GM18867 (cell line): ENCODE results near the gene KANSL1.

Source experiments
- ATAC-seq: cut with Tn5 transposase; IDR thresholded peaks from one replicate; pipeline ENCODE4 v1.9.1; 2021; ENCODE audit warnings: mild to moderate bottlenecking, moderate library complexity; ENCODE audit not compliant: unreplicated experiment

Gene KANSL1

DNA sequence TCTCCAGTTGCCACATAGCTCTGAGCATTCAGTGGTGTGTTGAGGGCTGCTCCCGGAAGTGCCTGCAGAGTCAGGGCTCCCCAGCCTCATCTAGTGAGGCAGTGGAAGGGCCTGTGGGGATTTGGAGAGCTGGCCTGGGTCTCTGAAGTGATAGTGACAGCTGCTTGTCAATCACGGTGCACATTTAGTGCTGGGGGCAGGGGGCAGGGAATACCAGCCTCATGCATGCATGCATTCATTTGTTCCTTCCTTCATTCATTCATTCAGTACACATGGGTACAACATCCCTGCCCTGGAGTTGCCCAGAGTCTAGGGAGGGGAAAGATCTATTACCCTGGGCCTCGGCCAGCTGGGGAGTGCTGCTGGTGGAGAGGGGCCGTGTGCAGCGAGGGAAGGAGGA, 205.5 kb downstream of the KANSL1 start:
- ATAC-seq = no peak

GRCh38 chr17:45986056-45986455, 207.2 kb downstream of the KANSL1 start:
- ATAC-seq = no peak

DNA sequence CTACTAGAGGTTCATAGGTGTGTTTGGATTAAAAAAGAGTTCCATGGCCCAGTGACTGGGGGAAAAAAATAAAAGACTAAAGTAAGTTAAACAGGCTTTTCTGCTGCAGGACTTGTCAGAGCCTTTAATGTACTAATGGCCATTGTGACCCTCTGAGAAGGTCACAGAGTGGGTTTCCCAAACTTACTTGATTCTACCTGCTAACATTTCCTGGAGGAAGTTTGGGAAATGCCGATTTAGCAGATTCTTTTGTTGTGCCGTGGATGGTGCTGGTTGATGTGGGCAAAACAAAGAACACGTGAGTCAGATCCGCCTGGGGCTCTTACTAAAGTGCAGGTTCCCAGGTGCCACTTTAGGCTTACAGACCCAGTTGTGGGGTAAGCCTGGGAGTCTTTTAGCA, 207.8 kb downstream of the KANSL1 start:
- no peak for ATAC-seq

- ATAC-seq = no peak
Measured at GRCh38 chr17:45984368-45984767, 208.9 kb downstream of the KANSL1 start.

GRCh38 chr17:45983614-45984310, 209.5 kb downstream of the KANSL1 start:
- ATAC-seq = no peak

- ATAC-seq = no peak
Measured at GRCh38 chr17:45982791-45983613, 210.2 kb downstream of the KANSL1 start.

DNA sequence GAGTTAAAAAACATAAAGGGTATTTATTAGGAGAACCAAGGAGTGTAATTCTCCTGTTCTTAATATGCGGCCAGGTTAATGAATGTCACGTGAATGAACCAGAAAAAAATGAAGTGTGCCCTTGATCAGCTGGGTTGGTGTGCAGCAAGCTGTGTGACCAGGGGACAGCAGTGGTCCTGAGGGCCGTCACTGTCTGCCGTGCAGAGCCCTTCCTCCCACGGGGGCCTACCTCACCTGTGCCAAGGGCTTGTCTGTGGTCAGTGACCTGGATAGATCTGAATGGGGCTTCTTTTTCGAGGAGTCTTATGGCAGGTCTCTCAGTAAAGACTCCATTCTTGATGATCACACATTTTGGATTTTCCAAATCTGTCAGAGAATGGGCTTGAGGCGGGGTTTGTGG, 211.9 kb downstream of the KANSL1 start:
- ATAC-seq = no peak

DNA sequence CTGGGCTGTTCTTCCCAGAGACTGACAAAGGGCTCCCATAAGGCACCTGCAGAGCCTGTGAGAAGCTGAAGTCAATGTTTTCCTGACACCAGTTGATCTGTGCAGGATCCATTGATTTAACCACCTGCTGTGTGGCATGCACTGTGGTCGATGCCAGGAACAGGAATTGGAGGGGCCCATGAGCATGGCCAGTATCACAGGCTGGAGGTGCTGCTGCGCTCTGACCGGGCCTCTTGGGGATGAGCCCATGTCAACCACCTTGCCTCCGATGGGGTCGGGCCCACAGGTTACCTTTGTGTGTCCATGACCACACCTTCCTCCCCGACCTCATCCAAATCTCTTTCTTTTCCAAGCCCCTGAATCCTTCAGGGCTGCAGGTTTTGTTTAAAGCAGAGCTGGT, 212.4 kb downstream of the KANSL1 start:
- no peak for ATAC-seq
